IMR-90 (cell line): Measurements from ENCODE around the gene PITX3. TPM values are rescaled to one million over a fixed set of nuclear protein-coding genes. Genes with fewer than 3 reads are reported as not detected.

Experiments
- ATAC-seq: fragments of 200-7000 bp; cut with Tn5 transposase; 2 replicates; pipeline ENCODE4 v1.9.1; 2020; ENCODE audit warnings: low read depth, mild to moderate bottlenecking, moderate library complexity
- BruUV-seq: library from RNA; stranded (reverse); fragments of 400-500 nt; replicated peaks from 2 replicates; lab custom pipeline; 2021; lab: Mats Ljungman, UMichigan
- CTCF ChIA-PET: fragments of 300-600 bp; formaldehyde crosslinking; extraction: SDS; loops from one replicate; lab custom pipeline; 2021; ENCODE audit warnings: antibody characterized with exemption; lab: Yijun Ruan, JAX
- POLR2A ChIA-PET: fragments of 300-600 bp; sonication (Branson Sonifier 250); formaldehyde crosslinking; loops from one replicate; lab custom pipeline; 2022; ENCODE audit warnings: antibody characterized with exemption; ENCODE audit not compliant: unreplicated experiment; lab: Charles Lee
- DNase-seq: peaks from one replicate; pipeline ENCODE4 v3.0.0; 2013
- H2AFZ ChIP-seq: replicated peaks from 2 replicates; pipeline ENCODE3; 2013; ENCODE audit warnings: low read length, mild to moderate bottlenecking; ENCODE audit not compliant: poor library complexity
- H2AK5ac ChIP-seq: 2 replicates; pipeline ENCODE4 v1.6.1; 2013; ENCODE audit warnings: low read depth, low read length, inconsistent platforms
- H2AK9ac ChIP-seq: replicated peaks from 2 replicates; pipeline ENCODE3; 2013; ENCODE audit warnings: mild to moderate bottlenecking, low read depth, low read length, moderate library complexity; ENCODE audit not compliant: poor library complexity
- H2BK120ac ChIP-seq: 2 replicates; pipeline ENCODE4 v1.6.1; 2013; ENCODE audit warnings: low read depth, low read length, inconsistent platforms
- H2BK15ac ChIP-seq: 3 replicates; pipeline ENCODE4 v1.6.1; 2013; ENCODE audit warnings: low read depth, low read length, inconsistent platforms
- H2BK20ac ChIP-seq: 2 replicates; pipeline ENCODE4 v1.6.1; 2013; ENCODE audit warnings: low read depth, mild to moderate bottlenecking, inconsistent platforms, low read length, moderate library complexity
- H2BK5ac ChIP-seq: 2 replicates; pipeline ENCODE4 v1.6.1; 2013; ENCODE audit warnings: mild to moderate bottlenecking, low read depth, low read length, inconsistent platforms; ENCODE audit not compliant: poor library complexity, severe bottlenecking
- H3K14ac ChIP-seq: replicated peaks from 2 replicates; pipeline ENCODE4 v1.6.1; 2013; ENCODE audit warnings: low read depth, low read length, inconsistent platforms
- H3K18ac ChIP-seq: 2 replicates; pipeline ENCODE4 v1.6.1; 2013; ENCODE audit warnings: low read depth, low read length, control low read depth
- H3K23ac ChIP-seq: 2 replicates; pipeline ENCODE4 v1.6.1; 2013; ENCODE audit warnings: low read depth, low read length, inconsistent platforms
- H3K27ac ChIP-seq: 2 replicates; pipeline ENCODE4 v1.5.1; 2013; ENCODE audit warnings: mild to moderate bottlenecking, control low read depth, low read length; ENCODE audit not compliant: insufficient read depth
- H3K27me3 ChIP-seq: 2 replicates; pipeline ENCODE4 v1.6.1; 2013; ENCODE audit warnings: low read length; ENCODE audit not compliant: control insufficient read depth, insufficient read depth
- H3K36me3 ChIP-seq: 2 replicates; pipeline ENCODE4 v1.6.1; 2013; ENCODE audit warnings: low read length, mixed read lengths; ENCODE audit not compliant: control insufficient read depth, insufficient read depth
- H3K4ac ChIP-seq: 2 replicates; pipeline ENCODE4 v1.6.1; 2013; ENCODE audit warnings: low read depth, low read length, inconsistent platforms
- H3K4me1 ChIP-seq: 2 replicates; pipeline ENCODE4 v1.6.1; 2013; ENCODE audit warnings: low read length, mixed read lengths; ENCODE audit not compliant: control insufficient read depth, insufficient read depth
- H3K4me2 ChIP-seq: 2 replicates; pipeline ENCODE4 v1.6.1; 2013; ENCODE audit warnings: low read depth, mild to moderate bottlenecking, control low read depth, low read length, moderate library complexity
- H3K4me3 ChIP-seq: 2 replicates; pipeline ENCODE4 v1.5.1; 2013; ENCODE audit warnings: low read depth, mild to moderate bottlenecking, control low read depth, low read length, moderate library complexity; ENCODE audit not compliant: insufficient read depth
- H3K56ac ChIP-seq: 2 replicates; pipeline ENCODE4 v1.6.1; 2013; ENCODE audit warnings: low read length, inconsistent platforms; ENCODE audit not compliant: insufficient read depth; ENCODE audit errors: extremely low read depth
- H3K79me1 ChIP-seq, 2 experiments: 2 replicates each; pipeline ENCODE4 v1.6.1; 2013; ENCODE audit warnings: low read length in 2 of 2, inconsistent platforms in 1 of 2, low read depth in 1 of 2
- H3K9ac ChIP-seq: 2 replicates; pipeline ENCODE4 v1.6.1; 2013; ENCODE audit warnings: low read depth, low read length, control low read depth
- H3K9me1 ChIP-seq: 2 replicates; pipeline ENCODE4 v1.6.1; 2013; ENCODE audit warnings: low read length, inconsistent platforms; ENCODE audit not compliant: insufficient read depth
- H3K9me3 ChIP-seq: 2 replicates; pipeline ENCODE4 v1.6.1; 2013; ENCODE audit warnings: low read length; ENCODE audit not compliant: control insufficient read depth, insufficient read depth
- H4K20me1 ChIP-seq: 2 replicates; pipeline ENCODE4 v1.6.1; 2013; ENCODE audit warnings: low read length, inconsistent platforms; ENCODE audit not compliant: insufficient read depth
- H4K5ac ChIP-seq: 2 replicates; pipeline ENCODE4 v1.6.1; 2013; ENCODE audit warnings: mild to moderate bottlenecking, low read depth, low read length, control low read depth
- H4K8ac ChIP-seq, 2 experiments: 2 replicates each; pipeline ENCODE4 v1.6.1; 2013; ENCODE audit warnings: low read depth in 2 of 2, low read length in 2 of 2, control low read depth in 1 of 2, inconsistent platforms in 1 of 2
- H4K91ac ChIP-seq: 2 replicates; pipeline ENCODE4 v1.6.1; 2013; ENCODE audit warnings: low read depth, low read length, inconsistent platforms; ENCODE audit not compliant: insufficient read depth
- BHLHE40 ChIP-seq: fragments of 150-350 bp; IDR thresholded peaks from 2 replicates; pipeline ENCODE4 v1.6.1; 2016; ENCODE audit warnings: mild to moderate bottlenecking, low read depth, low read length
- CEBPB ChIP-seq: IDR thresholded peaks from 2 replicates; pipeline ENCODE4 v1.6.1; 2012; ENCODE audit warnings: low read depth, low read length, improper control_type of control experiment
- CHD1 ChIP-seq: IDR thresholded peaks from 2 replicates; pipeline ENCODE4 v1.6.1; 2012; ENCODE audit warnings: low read depth, low read length, improper control_type of control experiment
- ELK1 ChIP-seq: fragments of 150-350 bp; IDR thresholded peaks from 2 replicates; pipeline ENCODE4 v1.6.1; 2016; ENCODE audit warnings: low read depth, mild to moderate bottlenecking, low read length, moderate library complexity, borderline replicate concordance
- FOS ChIP-seq: fragments of 150-350 bp; IDR thresholded peaks from 2 replicates; pipeline ENCODE4 v1.6.1; 2016; ENCODE audit warnings: low read depth, low read length
- MAFK ChIP-seq: IDR thresholded peaks from 2 replicates; pipeline ENCODE4 v1.6.1; 2012; ENCODE audit warnings: low read depth, low read length, improper control_type of control experiment
- MAZ ChIP-seq: IDR thresholded peaks from 2 replicates; pipeline ENCODE4 v1.6.1; 2012; ENCODE audit warnings: low read depth, mild to moderate bottlenecking, low read length, improper control_type of control experiment, moderate library complexity, borderline replicate concordance
- MXI1 ChIP-seq: IDR thresholded peaks from 2 replicates; pipeline ENCODE4 v1.6.1; 2012; ENCODE audit warnings: low read depth, mild to moderate bottlenecking, low read length, moderate library complexity, borderline replicate concordance
- NFE2L2 ChIP-seq: fragments of 150-350 bp; IDR thresholded peaks from 2 replicates; pipeline ENCODE4 v1.6.1; 2016; ENCODE audit warnings: low read depth, mild to moderate bottlenecking, low read length
- POLR2A ChIP-seq: IDR thresholded peaks from 2 replicates; pipeline ENCODE4 v1.6.1; 2012; ENCODE audit warnings: mild to moderate bottlenecking, low read depth, low read length
- RAD21 ChIP-seq: IDR thresholded peaks from 2 replicates; pipeline ENCODE4 v1.6.1; 2012; ENCODE audit warnings: low read length, improper control_type of control experiment
- RCOR1 ChIP-seq: IDR thresholded peaks from 2 replicates; pipeline ENCODE4 v1.6.1; 2012; ENCODE audit warnings: mild to moderate bottlenecking, low read length, improper control_type of control experiment; ENCODE audit not compliant: insufficient replicate concordance
- RFX5 ChIP-seq: IDR thresholded peaks from 2 replicates; pipeline ENCODE4 v1.8.0; 2012; ENCODE audit warnings: low read depth, mild to moderate bottlenecking, low read length, moderate library complexity
- SMC3 ChIP-seq: fragments of 150-350 bp; IDR thresholded peaks from 2 replicates; pipeline ENCODE4 v1.6.1; 2016; ENCODE audit warnings: low read depth, mild to moderate bottlenecking, antibody characterized with exemption, low read length, moderate library complexity
- dilution Hi-C: fragments of 300-500 bp; cut with HindIII; formaldehyde crosslinking; loops from one replicate; pipeline ENCODE4 v1.14.3; 2018; ENCODE audit warnings: low sequenced_read_pairs; ENCODE audit not compliant: unreplicated experiment
- in situ Hi-C: fragments of 300-500 bp; cut with MboI; formaldehyde crosslinking; loops from 3 replicates; pipeline ENCODE4 v1.14.3; 2019; ENCODE audit warnings: low sequenced_read_pairs, inconsistent platforms, mixed read lengths
- intact Hi-C: fragments of 100-400 bp; cut with micrococcal nuclease; formaldehyde crosslinking; loops from 2 replicates; pipeline ENCODE4 v1.10.0; 2022
- polyA plus RNA-seq, 3 experiments: library from polyadenylated mRNA; depleted of rRNA; stranded (reverse); fragments of >200 nt; gene quantifications; 2 replicates each; pipeline ENCODE4 v1.2.3, GENCODE V29; 2012; ENCODE audit warnings: low replicate concordance in 1 of 3
- total RNA-seq: library from RNA; depleted of rRNA; stranded (reverse); fragments of >200 nt; gene quantifications from 2 replicates; pipeline ENCODE4 v1.2.3, GENCODE V29; 2012
- TF ChIP-seq, protein P1 (sequence below): fragments of 150-350 bp; IDR thresholded peaks from 2 replicates; pipeline ENCODE4 v1.6.1; 2017; ENCODE audit warnings: mild to moderate bottlenecking, antibody characterized with exemption, low read length, low read depth
- TF ChIP-seq, protein P2 (sequence below): conservative IDR thresholded peaks from 2 replicates; pipeline ENCODE4 v1.5.1; 2012; ENCODE audit warnings: mild to moderate bottlenecking, low read depth, low read length, improper control_type of control experiment

The PITX3 gene
- total and polyA plus RNA-seq, 2 of the 4 experiments (the other 2 are of a cell fraction): not detected

DNA sequence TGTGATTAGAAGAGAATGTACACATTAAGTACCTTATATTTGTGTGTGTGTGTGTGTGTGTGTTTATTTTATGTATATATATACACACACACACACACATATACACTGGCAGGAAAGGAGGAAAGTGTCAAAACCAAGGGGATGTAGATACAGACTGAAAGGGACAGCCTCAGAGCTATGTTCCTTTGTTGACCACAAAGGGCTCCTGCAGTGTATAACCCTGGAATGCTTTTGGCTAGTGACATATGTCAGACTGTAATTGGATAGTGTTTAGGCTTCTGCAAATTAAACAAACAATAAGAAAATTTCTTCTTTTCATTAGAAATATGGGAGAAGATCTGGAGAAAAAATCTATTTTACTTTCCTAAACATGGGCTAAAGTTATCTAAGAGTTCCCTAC lies 19.9 kb upstream of the PITX3 start:
- Histone ChIP-seq H2BK20ac (no peak overlapping the region), H3K23ac (no peak overlapping the region), H4K8ac (no peak overlapping the region), H3K4me2 (no peak overlapping the region), H3K14ac (no peak overlapping the region), H2BK15ac (no peak overlapping the region), H4K91ac (no peak overlapping the region), H3K9me3 (no peaks in the 10 kb centered on the region), H3K36me3 (peaks cover 16% of the 10 kb centered on the region), H4K5ac (no peak overlapping the region), H2AK9ac (no peak overlapping the region), H3K9me1 (peaks cover 26% of the 10 kb centered on the region), H3K4me1 (peaks cover 6% of the 10 kb centered on the region), H2AFZ (no peak overlapping the region), H3K27ac (no peak overlapping the region), H3K56ac (no peak overlapping the region), H3K4me3 (no peak overlapping the region), H3K9ac (no peak overlapping the region), H3K27me3 (no peaks in the 10 kb centered on the region), H4K20me1 (peaks cover 70% of the 10 kb centered on the region), H2BK120ac (no peak overlapping the region), H3K79me1 (peaks cover 20 to 80% of the 10 kb centered on the region in 2 experiments), H2AK5ac (no peak overlapping the region), H3K18ac (no peak overlapping the region), H2BK5ac (no peak overlapping the region), H3K4ac (no peak overlapping the region)
- POLR2A ChIA-PET: no interaction called here
- ATAC-seq (peak; percentile 60; the same call in 1 of the 2 replicates), DNase-seq (no peak)
- CTCF ChIA-PET: no interaction called here
- dilution Hi-C loops: no loop called here
- TF ChIP-seq NFE2L2: no peak
- no peak for TF ChIP-seq RFX5
- no peak for TF ChIP-seq MAFK
- TF ChIP-seq SMC3: no peak
- no peak for TF ChIP-seq MAZ
- no peak for TF ChIP-seq CEBPB
- TF ChIP-seq BHLHE40: no peak
- TF ChIP-seq, protein P1, sequence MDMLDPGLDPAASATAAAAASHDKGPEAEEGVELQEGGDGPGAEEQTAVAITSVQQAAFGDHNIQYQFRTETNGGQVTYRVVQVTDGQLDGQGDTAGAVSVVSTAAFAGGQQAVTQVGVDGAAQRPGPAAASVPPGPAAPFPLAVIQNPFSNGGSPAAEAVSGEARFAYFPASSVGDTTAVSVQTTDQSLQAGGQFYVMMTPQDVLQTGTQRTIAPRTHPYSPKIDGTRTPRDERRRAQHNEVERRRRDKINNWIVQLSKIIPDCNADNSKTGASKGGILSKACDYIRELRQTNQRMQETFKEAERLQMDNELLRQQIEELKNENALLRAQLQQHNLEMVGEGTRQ: no peak
- TF ChIP-seq FOS: no peak
- TF ChIP-seq, protein P2, sequence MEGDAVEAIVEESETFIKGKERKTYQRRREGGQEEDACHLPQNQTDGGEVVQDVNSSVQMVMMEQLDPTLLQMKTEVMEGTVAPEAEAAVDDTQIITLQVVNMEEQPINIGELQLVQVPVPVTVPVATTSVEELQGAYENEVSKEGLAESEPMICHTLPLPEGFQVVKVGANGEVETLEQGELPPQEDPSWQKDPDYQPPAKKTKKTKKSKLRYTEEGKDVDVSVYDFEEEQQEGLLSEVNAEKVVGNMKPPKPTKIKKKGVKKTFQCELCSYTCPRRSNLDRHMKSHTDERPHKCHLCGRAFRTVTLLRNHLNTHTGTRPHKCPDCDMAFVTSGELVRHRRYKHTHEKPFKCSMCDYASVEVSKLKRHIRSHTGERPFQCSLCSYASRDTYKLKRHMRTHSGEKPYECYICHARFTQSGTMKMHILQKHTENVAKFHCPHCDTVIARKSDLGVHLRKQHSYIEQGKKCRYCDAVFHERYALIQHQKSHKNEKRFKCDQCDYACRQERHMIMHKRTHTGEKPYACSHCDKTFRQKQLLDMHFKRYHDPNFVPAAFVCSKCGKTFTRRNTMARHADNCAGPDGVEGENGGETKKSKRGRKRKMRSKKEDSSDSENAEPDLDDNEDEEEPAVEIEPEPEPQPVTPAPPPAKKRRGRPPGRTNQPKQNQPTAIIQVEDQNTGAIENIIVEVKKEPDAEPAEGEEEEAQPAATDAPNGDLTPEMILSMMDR: no peak
- no peak for TF ChIP-seq CHD1
- TF ChIP-seq POLR2A: no peak
- TF ChIP-seq ELK1: no peak
- TF ChIP-seq MXI1: no peak
- TF ChIP-seq RAD21: no peak
- no peak for TF ChIP-seq RCOR1
- in situ Hi-C loops: no loop called here
- intact Hi-C loops: loop anchor here (5.0 kb wide), 1 partner anchor 36 kb away; no protein-coding TSS in a partner anchor
- BruUV-seq: TSS peak; percentile 8
